GM12892 (cell line): ENCODE data around the gene ZMAT2.

Experiments used
- POLR2A ChIP-seq: IDR thresholded peaks from 2 replicates; pipeline ENCODE4 v1.6.1; 2011; ENCODE audit warnings: low read depth, low read length, control low read depth
- POLR2AphosphoS5 ChIP-seq: IDR thresholded peaks from 2 replicates; pipeline ENCODE4 v1.6.1; 2011; ENCODE audit warnings: low read depth, low read length, control low read depth
- TAF1 ChIP-seq: IDR thresholded peaks from 2 replicates; pipeline ENCODE4 v1.6.1; 2011; ENCODE audit warnings: low read depth, mild to moderate bottlenecking, control low read depth, low read length, borderline replicate concordance

GRCh38 chr5:140674211-140674610 lies 26.0 kb upstream of the ZMAT2 start:
- TF ChIP-seq POLR2A, result no peak
- no peak for TF ChIP-seq TAF1
- no peak for TF ChIP-seq POLR2AphosphoS5
